B cell (primary cell): ENCODE results near the gene KLF5. TPM values are rescaled to one million over a fixed set of nuclear protein-coding genes. Genes with fewer than 3 reads are reported as not detected.

ENCODE experiments used
- ATAC-seq: fragments of 200-7000 bp; cut with Tn5 transposase; one replicate; pipeline ENCODE4 v1.10.0; 2021; ENCODE audit warnings: low read depth, mild to moderate bottlenecking, moderate number of reproducible peaks, moderate library complexity
- CTCF ChIA-PET: fragments of 350-600 bp; sonication (Branson Sonifier 250); formaldehyde crosslinking; loops from one replicate; lab custom pipeline; 2021; ENCODE audit warnings: antibody characterized with exemption, inconsistent platforms; lab: Charles Lee
- POLR2A ChIA-PET: fragments of 350-600 bp; sonication (Branson Sonifier 250); formaldehyde crosslinking; loops from one replicate; lab custom pipeline; 2021; ENCODE audit warnings: antibody characterized with exemption; lab: Charles Lee
- DNase-seq: peaks from one replicate; pipeline ENCODE4 v3.0.0; 2013
- H2AFZ ChIP-seq: 2 replicates; pipeline ENCODE4 v1.6.1; 2012; ENCODE audit warnings: mild to moderate bottlenecking, low read depth, low read length; ENCODE audit not compliant: insufficient read depth, poor library complexity, severe bottlenecking
- H3K27ac ChIP-seq, 2 donors: 1 replicate in 1 of 2; 2 replicates in 1 of 2; pipeline ENCODE4 v1.5.1; 2012 to 2013; ENCODE audit warnings: low read length in 2 of 2, mild to moderate bottlenecking in 2 of 2, moderate library complexity in 1 of 2
- H3K27me3 ChIP-seq, 4 experiments: fragments of 200-600 bp in 1 of 4; sonication (generic) in 1 of 4; replicated peaks in 1 of 4; 1 replicate in 2 of 4; 2 replicates in 2 of 4; pipeline versions ENCODE4 v1.6.1 to v1.7.0; 2013 to 2016; ENCODE audit warnings: low read length in 3 of 4, mild to moderate bottlenecking in 2 of 4, mixed read lengths in 1 of 4, moderate library complexity in 1 of 4; ENCODE audit not compliant: insufficient read depth in 4 of 4, control insufficient read depth in 3 of 4; ENCODE audit errors: control extremely low read depth in 1 of 4
- H3K36me3 ChIP-seq, 2 experiments: replicated peaks in 1 of 2; 1 replicate in 1 of 2; 2 replicates in 1 of 2; pipeline versions ENCODE4 v1.6.1 to v1.7.1; 2013; ENCODE audit warnings: low read length in 1 of 2; ENCODE audit not compliant: insufficient read depth in 2 of 2, control insufficient read depth in 1 of 2; ENCODE audit errors: control extremely low read depth in 1 of 2, extremely low read depth in 1 of 2
- H3K4me1 ChIP-seq, 2 donors: fragments of 200-600 bp in 1 of 2; sonication (generic) in 1 of 2; 1 replicate in 1 of 2; 2 replicates in 1 of 2; pipeline versions ENCODE4 v1.5.1 to v1.6.1; 2013 to 2017; ENCODE audit warnings: low read length in 2 of 2; ENCODE audit not compliant: control insufficient read depth in 2 of 2, insufficient read depth in 2 of 2
- H3K4me2 ChIP-seq: replicated peaks from 2 replicates; pipeline ENCODE3; 2012; ENCODE audit warnings: mild to moderate bottlenecking, low read depth, low read length; ENCODE audit not compliant: poor library complexity, severe bottlenecking
- H3K4me3 ChIP-seq, 5 experiments: fragments of 200-600 bp in 1 of 5; sonication (generic) in 1 of 5; 1 replicate in 3 of 5; 2 replicates in 2 of 5; pipeline versions ENCODE4 v1.5.1 to v1.7.0; 2011 to 2016; ENCODE audit warnings: low read length in 4 of 5, mild to moderate bottlenecking in 4 of 5, low read depth in 2 of 5, control low read depth in 1 of 5, moderate library complexity in 1 of 5; ENCODE audit not compliant: insufficient read depth in 1 of 5; ENCODE audit errors: control extremely low read depth in 1 of 5, extremely low read depth in 1 of 5
- H3K79me2 ChIP-seq: fragments of 200-600 bp; sonication (generic); one replicate; pipeline ENCODE4 v1.6.0; 2016; ENCODE audit warnings: low read length; ENCODE audit not compliant: control insufficient read depth, insufficient read depth
- H3K9ac ChIP-seq: fragments of 200-600 bp; sonication (generic); 2 replicates; pipeline ENCODE4 v1.6.1; 2017; ENCODE audit warnings: mild to moderate bottlenecking, low read length, moderate library complexity
- H3K9me3 ChIP-seq, 3 donors: one replicate each; pipeline versions ENCODE4 v1.6.1 to v1.7.1; 2013; ENCODE audit warnings: low read length in 2 of 3; ENCODE audit not compliant: control insufficient read depth in 2 of 3, insufficient read depth in 1 of 3; ENCODE audit errors: control extremely low read depth in 1 of 3
- H4K20me1 ChIP-seq: 2 replicates; pipeline ENCODE4 v1.6.0; 2012; ENCODE audit warnings: mild to moderate bottlenecking, low read length; ENCODE audit not compliant: insufficient read depth, control insufficient read depth, poor library complexity, severe bottlenecking
- H3K27ac Mint-ChIP-seq: one replicate; pipeline ENCODE4 v1.8.0; 2021; ENCODE audit warnings: mixed read lengths
- H3K27me3 Mint-ChIP-seq: one replicate; pipeline ENCODE4 v1.8.0; 2021; ENCODE audit warnings: mixed read lengths
- H3K4me1 Mint-ChIP-seq: one replicate; pipeline ENCODE4 v1.8.0; 2021; ENCODE audit warnings: mixed read lengths
- H3K4me3 Mint-ChIP-seq: one replicate; pipeline ENCODE4 v1.8.0; 2021; ENCODE audit warnings: mixed read lengths
- H3K9me3 Mint-ChIP-seq: one replicate; pipeline ENCODE4 v1.8.0; 2022; ENCODE audit warnings: mixed read lengths; ENCODE audit not compliant: insufficient read depth
- EZH2 ChIP-seq: IDR thresholded peaks from 2 replicates; pipeline ENCODE4 v1.6.1; 2012; ENCODE audit warnings: borderline replicate concordance, low read depth, mild to moderate bottlenecking, moderate library complexity, low read length; ENCODE audit not compliant: insufficient read depth, poor library complexity, severe bottlenecking
- WGBS: methylation state at CpG from one replicate; pipeline ENCODE4 v1.1.5; 2013; ENCODE audit warnings: missing lambda C conversion rate; ENCODE audit not compliant: insufficient coverage; 5-methylcytosine and 5-hydroxymethylcytosine counted together
- intact Hi-C: fragments of 100-400 bp; cut with micrococcal nuclease; formaldehyde crosslinking; loops from one replicate; pipeline ENCODE4 v1.10.0; 2022
- polyA plus RNA-seq: library from polyadenylated mRNA; depleted of rRNA; stranded (reverse); fragments of >200 nt; gene quantifications from 2 replicates; pipeline ENCODE4 v1.2.3, GENCODE V29; 2012
- total RNA-seq, 2 donors: library from RNA; stranded (reverse); fragments of 120-200 nt in 1 of 2; gene quantifications; 1 replicate in 1 of 2; 2 replicates in 1 of 2; pipeline versions ENCODE4 v1.2.3 to v1.2.4, GENCODE V29; 2013 to 2022
- TF ChIP-seq, protein P1 (sequence below): fragments of 200-600 bp; IDR thresholded peaks from one replicate; pipeline ENCODE4 v1.8.0; 2022; ENCODE audit warnings: antibody characterized with exemption, mild to moderate bottlenecking

The KLF5 gene
- total and polyA plus RNA-seq, 2 donors (not counting 1 experiment from before 2014, with no cell fraction given): 0.94 to 1.5 TPM

DNA sequence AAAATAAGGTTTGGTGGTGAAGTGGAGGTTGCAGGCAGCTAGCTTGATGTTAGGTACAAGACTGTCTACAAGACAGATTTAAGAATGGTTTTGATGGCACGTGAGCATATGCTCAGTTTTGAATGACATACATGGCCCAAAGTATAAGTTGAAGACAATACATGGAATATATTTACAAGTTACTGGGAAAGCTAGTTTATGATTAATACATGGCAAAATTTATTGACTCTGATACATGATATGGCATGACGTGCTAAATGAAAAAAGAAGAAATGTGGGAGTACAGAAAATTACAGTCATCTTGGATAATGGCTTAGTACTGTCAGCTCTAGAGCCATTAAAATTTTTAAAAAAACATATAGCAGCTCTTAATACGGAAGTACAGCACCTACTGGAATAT lies 4.4 kb downstream of the KLF5 start:
- Histone ChIP-seq H3K27me3 (peaks cover 0 to 15% (median 10%) of the 10 kb centered on the region in 4 experiments), H3K79me2 (no peaks in the 10 kb centered on the region), H3K4me1 (peaks cover 11 to 14% of the 10 kb centered on the region in 2 donors), H3K9ac (no peak overlapping the region), H3K36me3 (no peaks in the 10 kb centered on the region), H3K4me2 (no peak overlapping the region), H3K27ac (no peak overlapping the region), H2AFZ (no peak overlapping the region), H3K4me3 (no peak overlapping the region), H3K9me3 (no peaks in the 10 kb centered on the region), H4K20me1 (no peaks in the 10 kb centered on the region)
- no peak overlapping the region for H3K4me3 Mint-ChIP-seq
- no peak overlapping the region for H3K27ac Mint-ChIP-seq
- ChIA-PET POLR2A (no interaction called here), CTCF (no interaction called here)
- H3K9me3 Mint-ChIP-seq: no peaks in the 10 kb centered on the region
- intact Hi-C loops: no loop called here
- peaks cover 20% of the 10 kb centered on the region for H3K27me3 Mint-ChIP-seq
- WGBS: 100% methylated on average over 1 of the region's 3 CpGs
- peaks cover 20% of the 10 kb centered on the region for H3K4me1 Mint-ChIP-seq
- TF ChIP-seq, protein P1, sequence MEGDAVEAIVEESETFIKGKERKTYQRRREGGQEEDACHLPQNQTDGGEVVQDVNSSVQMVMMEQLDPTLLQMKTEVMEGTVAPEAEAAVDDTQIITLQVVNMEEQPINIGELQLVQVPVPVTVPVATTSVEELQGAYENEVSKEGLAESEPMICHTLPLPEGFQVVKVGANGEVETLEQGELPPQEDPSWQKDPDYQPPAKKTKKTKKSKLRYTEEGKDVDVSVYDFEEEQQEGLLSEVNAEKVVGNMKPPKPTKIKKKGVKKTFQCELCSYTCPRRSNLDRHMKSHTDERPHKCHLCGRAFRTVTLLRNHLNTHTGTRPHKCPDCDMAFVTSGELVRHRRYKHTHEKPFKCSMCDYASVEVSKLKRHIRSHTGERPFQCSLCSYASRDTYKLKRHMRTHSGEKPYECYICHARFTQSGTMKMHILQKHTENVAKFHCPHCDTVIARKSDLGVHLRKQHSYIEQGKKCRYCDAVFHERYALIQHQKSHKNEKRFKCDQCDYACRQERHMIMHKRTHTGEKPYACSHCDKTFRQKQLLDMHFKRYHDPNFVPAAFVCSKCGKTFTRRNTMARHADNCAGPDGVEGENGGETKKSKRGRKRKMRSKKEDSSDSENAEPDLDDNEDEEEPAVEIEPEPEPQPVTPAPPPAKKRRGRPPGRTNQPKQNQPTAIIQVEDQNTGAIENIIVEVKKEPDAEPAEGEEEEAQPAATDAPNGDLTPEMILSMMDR: no peak
- TF ChIP-seq EZH2: no peak
- DNase-seq: no peak
- ATAC-seq: no peak

DNA sequence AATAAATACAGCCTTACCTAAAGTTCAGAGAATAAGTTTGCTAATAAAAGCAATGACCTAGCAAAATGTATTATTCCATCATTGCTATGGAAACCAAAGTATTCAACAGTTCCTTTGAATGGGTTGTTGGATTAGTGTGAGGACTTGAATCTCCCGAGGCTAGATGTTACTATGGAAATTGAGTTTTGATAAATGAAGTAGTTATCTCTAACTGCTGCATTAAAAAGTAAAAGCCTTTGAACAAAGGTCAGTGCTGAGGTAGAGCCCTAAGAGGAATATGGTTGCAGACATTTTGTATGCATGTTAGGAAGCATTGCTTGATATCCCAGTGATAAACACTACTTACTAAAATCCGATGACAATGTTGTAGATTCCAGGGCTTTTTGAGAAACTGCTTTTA lies 6.2 kb downstream of the KLF5 start:
- Mint-ChIP-seq H3K27ac (no peak overlapping the region), H3K4me3 (no peak overlapping the region), H3K9me3 (no peaks in the 10 kb centered on the region), H3K4me1 (peaks cover 8% of the 10 kb centered on the region), H3K27me3 (peaks cover 10% of the 10 kb centered on the region)
- H3K4me1 ChIP-seq: peaks cover 4 to 6% of the 10 kb centered on the region in 2 donors
- H3K27me3 ChIP-seq: peaks cover 0 to 11% (median 5%) of the 10 kb centered on the region in 4 experiments
- no peak overlapping the region for H3K4me3 ChIP-seq
- no peak for TF ChIP-seq EZH2
- TF ChIP-seq, protein P1: no peak
- H3K4me2 ChIP-seq: no peak overlapping the region
- H3K36me3 ChIP-seq: no peaks in the 10 kb centered on the region
- DNase-seq (no peak), ATAC-seq (no peak)
- no peak overlapping the region for H3K27ac ChIP-seq
- POLR2A ChIA-PET: no interaction called here
- no peaks in the 10 kb centered on the region for H4K20me1 ChIP-seq
- no CpG with 5 or more reads among the region's 2 CpGs for WGBS
- H2AFZ ChIP-seq: no peak overlapping the region
- H3K79me2 ChIP-seq: no peaks in the 10 kb centered on the region
- no peaks in the 10 kb centered on the region for H3K9me3 ChIP-seq
- intact Hi-C loops: no loop called here
- H3K9ac ChIP-seq: no peak overlapping the region
- CTCF ChIA-PET: no interaction called here
